GM18508 (cell line): ENCODE measurements around the gene SIX1.

Experiments used
- ATAC-seq: cut with Tn5 transposase; IDR thresholded peaks from one replicate; pipeline ENCODE4 v1.9.1; 2021; ENCODE audit warnings: moderate number of reproducible peaks; ENCODE audit not compliant: insufficient read depth, unreplicated experiment

Gene SIX1

GRCh38 chr14:60648934-60649874 is at the start of gene SIX1:
Gene SIX1 (minus strand): TSS chr14:60649477. CDS start chr14:60649189, 288 bp downstream.
- ATAC-seq: peak; percentile 43

DNA sequence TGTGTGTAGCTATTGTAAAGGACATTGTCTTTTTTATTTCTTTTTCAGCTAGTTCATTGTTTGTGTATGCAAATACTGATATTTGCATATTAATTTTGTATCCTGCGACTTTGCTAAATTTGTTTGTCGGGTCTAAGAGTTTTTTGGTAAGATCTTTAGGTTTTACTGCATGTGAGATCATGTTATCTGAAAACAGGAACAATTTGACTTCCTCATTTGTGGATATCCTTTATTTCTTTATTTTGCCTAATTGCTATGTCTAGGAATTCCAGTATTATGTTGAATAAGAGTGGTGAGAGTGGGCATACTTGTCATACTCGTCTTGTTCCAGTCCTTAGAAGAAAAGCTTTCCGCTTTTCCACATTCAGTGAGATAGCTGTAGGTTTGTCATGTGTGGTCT is 46.0 kb upstream of the SIX1 start:
- ATAC-seq: no peak

DNA sequence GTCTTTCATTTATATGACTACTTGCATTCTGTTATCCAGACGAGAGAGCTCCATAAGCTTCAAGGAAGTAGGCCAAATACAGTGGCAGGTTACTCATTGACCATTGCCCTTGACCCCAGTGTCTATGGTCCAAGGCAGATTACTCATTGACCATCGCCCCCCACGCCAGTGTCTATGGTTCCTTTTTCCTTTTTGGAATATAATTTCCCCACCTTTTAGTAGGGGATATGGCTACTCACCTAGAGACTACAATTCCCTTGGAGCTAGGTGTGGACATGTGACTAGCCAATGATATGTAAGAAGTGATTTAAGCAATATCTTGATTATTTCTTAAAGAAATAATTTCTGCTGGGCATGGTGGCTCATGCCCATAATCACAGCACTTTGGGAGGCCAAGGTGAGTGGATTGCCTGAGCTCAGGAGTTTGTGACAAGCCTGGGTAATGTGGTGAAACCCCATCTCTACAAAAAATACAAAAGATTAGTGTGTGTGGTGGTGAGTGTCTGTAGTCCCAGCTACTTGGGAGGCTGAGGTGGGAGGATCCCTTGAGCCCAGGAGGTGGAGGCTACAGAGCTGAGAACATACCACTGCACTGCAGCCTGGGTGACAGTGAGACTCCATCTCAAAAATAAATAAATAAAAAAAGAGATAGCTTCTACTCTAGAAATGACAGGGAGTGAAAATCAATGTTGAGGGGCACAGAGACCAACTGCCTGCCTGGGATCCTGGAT is 42.3 kb upstream of the SIX1 start:
- ATAC-seq: no peak

DNA sequence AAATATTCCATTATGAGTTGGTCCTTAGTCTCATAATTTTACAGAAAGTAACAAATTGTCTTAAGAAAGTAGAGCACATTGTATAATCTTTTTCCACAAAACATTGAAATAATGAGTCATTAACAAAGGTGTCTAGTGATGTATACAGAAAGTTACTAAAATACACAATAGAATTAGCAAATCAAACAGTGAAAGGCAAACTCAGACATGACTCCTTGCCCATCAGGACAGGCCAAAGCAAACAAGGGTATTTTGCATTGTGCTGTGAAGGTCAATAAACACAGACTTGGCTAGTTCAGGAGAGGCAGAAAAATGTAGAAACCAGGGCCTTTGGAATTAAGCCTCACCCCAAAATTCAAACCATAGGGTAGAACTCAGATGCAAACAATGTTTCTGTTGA is 37.6 kb upstream of the SIX1 start:
- no peak for ATAC-seq

GRCh38 chr14:60684203-60684602 is 34.9 kb upstream of the SIX1 start:
- no peak for ATAC-seq

DNA sequence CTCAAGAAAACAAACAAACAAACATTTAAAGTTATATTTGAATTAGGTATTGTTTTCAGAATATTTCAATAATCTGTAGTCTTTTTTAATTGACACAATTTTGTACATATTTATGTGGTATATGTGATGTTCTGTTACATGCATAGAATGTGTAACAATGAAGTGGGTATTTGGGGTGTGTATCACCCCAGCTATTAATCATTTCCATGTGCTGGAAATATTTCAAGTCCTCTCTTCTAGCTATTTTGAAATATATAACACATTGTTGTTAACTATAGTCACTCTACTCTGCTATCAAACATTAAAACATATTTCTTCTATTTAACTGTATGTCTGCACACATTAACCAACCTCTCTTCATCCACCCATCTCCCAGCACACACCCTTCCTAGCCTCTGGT is 32.0 kb upstream of the SIX1 start:
- ATAC-seq: no peak

DNA sequence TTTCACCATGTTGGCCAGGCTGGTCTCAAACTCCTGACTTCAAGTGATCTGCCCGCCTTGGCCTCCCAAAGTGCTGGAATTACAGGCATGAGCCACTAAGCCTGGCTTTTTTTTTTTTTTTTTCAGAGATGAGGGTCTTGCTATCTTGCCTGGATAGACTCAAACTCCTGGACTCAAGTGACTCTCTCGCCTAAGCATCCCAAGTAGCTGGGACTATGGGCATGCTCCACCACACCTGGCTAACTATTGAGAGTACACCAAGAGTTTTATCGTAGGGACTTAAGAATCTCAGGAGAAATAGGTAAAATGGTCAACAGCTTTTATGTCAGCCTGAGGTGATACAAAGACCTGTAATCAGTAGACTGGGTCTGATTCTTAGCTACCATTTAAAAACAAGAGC is 31.2 kb upstream of the SIX1 start:
- no peak for ATAC-seq

- no peak for ATAC-seq
These were observed 30.4 kb upstream of the SIX1 start for GRCh38 chr14:60679566-60680258.

DNA sequence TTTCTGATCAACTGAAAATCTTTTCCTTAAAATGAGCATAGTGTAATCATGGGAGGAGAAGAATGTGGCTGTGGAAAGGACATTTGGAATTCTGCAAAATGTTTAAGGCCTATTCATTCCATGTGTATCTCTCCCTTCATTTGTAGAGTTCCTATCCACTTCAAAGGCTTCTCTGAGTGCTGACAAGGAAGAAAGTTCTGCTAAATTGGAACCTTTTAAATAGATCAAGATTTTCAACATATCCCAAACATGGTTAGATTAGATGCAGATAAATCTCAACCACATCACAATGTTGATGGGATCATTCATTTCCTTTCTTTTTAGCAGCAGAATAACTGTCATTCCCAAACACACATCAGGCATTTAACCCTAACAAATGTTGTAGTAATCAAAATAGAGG is 28.4 kb upstream of the SIX1 start:
- no peak for ATAC-seq

- no peak for ATAC-seq
These were observed 21.7 kb upstream of the SIX1 start for GRCh38 chr14:60670989-60671388.

DNA sequence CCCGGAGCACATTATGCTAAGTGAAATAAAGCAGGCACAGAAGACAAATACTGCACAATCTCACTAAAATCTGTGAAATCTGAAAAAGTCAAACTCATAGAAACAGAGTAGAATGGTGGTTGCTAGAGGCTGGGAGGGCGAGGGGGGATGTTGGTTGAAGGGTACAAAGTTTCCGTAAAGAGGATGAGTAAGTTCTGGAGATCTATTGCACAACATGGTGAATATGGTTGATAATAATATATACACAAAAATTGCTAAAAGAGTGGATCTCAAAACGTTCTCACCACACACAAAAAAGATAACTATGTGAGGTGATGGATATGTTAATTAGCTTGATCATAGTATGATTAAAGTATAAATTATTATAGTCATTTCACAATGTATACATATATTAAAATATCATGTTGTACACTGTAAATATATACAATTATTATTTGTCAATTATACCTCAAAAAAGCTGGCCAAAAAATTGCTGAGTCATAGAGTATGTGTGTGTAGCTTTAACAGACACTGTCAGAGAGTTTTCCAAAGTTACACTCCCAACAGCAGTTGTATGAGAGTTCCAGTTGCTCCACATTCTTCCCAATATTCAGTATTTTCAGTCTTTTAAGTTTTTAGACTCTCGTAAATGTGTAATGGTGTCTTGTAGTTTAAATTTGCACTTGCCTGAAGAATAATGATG is 19.3 kb upstream of the SIX1 start:
- ATAC-seq: no peak

DNA sequence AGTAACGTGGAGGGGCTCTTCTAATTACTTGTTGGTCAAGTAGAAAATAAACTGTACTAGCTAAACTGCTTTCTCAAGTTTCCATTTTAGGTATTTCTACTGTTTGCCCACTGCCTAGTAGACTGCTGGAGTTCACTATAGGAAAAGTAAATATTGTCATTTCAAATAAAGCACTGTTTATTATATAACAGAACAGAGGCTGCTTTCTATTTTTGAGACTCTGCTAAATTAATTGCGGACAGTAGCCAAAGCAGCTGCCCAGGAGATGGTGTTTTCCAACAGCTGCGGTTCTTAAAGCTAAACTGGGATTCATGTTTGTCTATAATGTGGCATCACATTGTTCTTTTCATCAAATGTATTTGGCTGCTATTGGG is 15.9 kb upstream of the SIX1 start:
- no peak for ATAC-seq

DNA sequence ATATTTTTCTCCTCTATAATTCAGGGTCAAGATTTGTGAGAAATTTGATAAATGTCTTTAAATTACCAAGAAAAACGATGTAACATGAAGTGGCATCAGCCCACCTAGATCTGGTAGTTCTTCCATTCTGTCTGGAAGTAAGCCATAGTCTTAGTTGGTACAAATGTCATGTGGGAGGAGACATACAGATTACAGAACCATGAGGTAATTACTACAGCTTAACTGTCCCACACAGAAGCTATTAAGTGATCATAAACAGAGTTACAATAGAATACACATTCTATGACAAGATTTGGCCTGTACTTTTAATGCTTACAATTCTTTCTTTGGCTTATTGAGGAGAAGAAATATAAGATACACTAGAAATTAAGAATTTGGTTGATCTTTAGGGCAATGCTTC is 13.7 kb upstream of the SIX1 start:
- ATAC-seq: no peak

GRCh38 chr14:60661721-60662120 is 12.4 kb upstream of the SIX1 start:
- ATAC-seq: no peak

DNA sequence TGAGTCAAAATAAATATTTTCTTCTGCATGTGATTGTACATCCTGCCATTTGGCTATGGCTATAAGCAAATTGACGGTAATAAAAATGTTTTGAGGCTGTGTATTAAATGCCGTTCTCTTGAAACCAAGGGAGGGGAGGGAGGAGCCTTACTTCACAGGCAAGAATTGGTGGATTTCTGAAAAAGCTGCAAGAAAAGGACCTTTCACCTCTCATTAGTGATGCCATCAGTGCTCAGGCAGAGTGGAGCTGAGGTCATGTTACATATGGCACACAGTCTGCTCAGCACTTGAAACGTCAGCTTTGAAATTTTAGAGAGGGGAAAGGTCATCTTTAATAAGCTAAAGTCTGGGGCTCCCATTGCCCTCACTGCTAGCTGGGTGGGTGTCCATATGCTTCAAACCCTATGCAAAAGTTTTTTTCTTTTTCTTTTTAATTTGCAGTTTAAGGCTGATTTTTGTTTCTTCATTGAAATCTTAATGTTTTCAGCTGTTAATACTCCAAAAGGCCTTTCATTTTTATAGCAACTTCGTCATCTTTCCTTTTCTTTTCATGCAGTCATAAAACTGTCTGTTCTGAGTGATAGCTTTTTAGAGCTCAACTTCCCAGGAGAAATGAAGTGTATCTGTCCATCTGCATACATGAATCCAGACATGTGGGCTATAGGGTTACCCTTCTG is 9.8 kb upstream of the SIX1 start:
- ATAC-seq: no peak

DNA sequence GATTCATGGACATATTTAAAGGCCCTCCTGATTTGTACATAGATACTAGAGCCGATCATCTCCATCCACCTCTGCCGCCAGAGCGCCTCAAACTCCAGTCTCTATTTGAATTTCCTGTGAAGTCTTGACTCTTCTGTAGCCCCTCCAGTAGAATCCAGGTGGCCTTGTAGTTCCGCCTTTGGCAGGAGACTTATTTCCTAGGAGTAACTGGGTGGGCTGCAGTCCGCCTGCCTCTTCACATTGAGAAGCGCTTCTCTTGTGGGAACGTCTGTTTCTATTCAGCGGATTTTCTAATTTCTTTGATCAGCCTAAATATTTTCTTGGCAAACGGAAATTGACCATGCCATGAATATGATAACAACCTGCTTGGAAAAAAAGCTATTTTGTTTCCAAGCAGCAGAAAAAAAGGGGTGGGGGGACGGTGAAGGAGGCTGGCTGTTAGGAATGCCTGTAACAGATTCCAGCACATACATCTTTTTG is 9.0 kb upstream of the SIX1 start:
- ATAC-seq: no peak

GRCh38 chr14:60657456-60658210 is 8.4 kb upstream of the SIX1 start:
- ATAC-seq: no peak

- ATAC-seq: peak; percentile 45
These were observed 7.6 kb upstream of the SIX1 start for GRCh38 chr14:60656686-60657455.
